HG03342 (cell line): ENCODE results near the gene LSM12.

Experiments
- ATAC-seq: cut with Tn5 transposase; IDR thresholded peaks from one replicate; pipeline ENCODE4 v1.9.1; 2021; ENCODE audit warnings: mild to moderate bottlenecking, moderate library complexity; ENCODE audit not compliant: unreplicated experiment

Gene LSM12

DNA sequence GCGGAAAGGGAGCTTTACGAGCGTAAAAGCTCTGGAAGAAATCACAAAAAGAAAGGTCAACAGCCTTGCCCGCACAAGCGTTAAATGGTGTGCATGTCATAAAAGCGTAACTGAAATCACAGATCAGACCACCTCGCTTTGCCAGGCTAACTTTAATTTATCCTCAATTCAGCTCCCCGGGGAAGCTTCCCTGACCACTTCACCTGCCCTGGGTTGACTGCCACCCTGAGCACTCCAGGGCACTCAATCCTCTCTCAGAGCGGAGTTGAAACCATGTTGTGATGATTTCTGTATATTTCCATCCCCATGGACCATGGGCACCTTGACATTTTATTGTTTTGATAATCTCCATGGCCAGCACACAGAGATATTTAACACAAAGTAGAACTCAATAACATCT, 78.2 kb downstream of the LSM12 start:
- no peak for ATAC-seq

DNA sequence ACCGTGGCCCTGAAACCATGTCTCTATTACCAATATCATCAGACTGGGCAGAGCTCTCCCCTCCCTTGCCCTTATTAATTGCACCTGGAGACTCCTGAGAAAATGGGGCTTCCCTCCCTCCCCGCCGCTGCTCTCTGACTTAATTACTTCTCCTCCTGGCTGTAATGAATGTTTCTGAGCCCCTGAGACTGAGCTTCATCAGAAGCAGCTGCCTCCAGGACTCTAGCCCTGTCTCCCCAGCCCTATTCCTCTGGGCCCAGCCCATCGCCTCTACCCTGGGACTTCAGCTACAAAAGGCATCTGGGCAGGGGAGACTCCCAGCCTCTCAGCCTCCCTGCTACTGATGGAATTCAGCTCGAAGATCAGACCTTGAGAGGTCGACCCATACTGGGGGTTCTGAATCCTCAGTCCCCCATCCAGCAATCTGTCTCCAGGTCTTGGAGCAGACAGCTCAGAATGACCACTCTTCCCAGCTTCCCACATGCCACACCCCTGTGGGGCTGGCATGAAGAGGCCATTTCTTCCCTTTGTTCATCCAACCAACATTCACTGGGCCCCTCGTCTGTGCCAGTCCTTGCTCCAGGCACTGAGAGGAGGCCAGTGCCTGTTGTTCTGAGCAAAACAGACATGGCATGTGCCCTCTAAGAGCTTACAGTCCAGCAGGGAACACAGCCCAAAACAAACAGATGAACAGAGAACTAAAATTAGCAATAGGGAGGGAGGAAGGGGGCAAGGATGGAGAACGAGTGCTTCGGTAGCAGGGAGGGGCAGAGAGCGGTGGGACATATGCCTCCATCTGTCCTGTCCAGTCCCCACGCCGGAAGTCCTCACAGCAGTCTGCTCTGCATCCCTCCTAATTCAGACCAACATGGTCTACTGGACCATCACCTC, 79.1 kb downstream of the LSM12 start:
- no peak for ATAC-seq

DNA sequence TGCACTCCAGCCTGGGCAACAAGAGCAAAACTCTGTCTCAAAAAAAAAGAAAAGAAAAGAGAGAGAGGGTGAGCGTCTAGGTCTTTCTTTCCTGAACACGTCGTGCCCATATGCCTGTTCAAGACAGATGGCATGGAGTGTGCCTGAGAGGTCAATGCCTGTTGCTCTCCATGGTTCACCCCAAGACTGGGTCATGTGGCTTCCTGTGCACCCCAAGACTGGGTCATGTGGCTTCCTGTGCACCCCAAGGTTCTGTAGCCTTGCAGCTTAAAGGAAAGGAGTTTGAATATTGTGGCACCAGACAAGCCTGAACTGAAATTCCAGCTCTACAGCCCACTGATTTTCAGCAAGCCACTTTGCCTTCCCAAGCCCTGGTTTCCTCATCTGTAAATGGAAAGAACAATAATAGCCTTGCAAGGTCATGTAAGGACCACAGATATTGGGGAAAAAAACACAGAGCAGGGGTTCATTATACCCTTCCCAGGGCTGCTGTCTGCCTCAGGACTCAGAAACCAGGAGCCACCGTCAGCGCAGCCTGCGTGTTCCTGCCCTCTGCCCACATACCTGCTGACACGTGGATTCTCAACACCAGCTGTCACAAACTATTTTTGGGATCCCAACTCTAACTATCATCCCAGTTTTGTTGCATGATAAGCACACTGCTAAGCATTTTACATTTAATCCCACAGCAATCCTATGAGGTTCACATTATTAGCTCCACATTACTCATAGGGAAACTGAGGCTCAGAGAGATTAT, 80.1 kb downstream of the LSM12 start:
- ATAC-seq: no peak

DNA sequence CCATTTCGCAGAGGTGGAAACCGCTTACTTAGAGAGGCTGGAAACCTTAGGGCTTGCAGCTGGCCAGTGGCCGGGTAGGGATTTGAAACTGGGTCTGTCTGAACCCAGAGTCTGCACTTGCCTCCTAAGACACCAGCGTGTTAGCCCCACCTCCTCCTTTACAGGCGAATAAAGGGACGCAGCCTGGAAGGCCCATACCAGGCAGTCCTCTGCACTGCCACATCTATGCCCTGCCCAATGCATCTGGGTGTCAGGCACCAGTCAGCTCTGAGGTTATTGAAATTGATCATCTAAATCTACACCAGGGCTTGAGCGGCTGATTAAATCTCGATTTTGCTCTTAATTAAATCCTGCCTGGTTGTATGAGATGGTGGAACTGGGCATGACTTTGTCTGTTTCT, 82.0 kb downstream of the LSM12 start:
- no peak for ATAC-seq
